ENCODE measurements around the gene ERN1. TPM values are rescaled to one million over a fixed set of nuclear protein-coding genes. Genes with fewer than 3 reads are reported as not detected.

Gene ERN1
- total and polyA plus RNA-seq, 2 of the 8 experiments (the other 6 are each of a cell fraction or from before 2014, with no cell fraction given): 1.8 to 3.9 TPM

GRCh38 chr17:64145751-64146417, 15.9 kb upstream of the ERN1 start (continued):
- TF ChIP-seq CHD7 (IDR thresholded peaks at IDR 0.05; ENCODE audit: insufficient replicate concordance, low read length): no peak
- TF ChIP-seq POLR2AphosphoS5 (IDR thresholded peaks at IDR 0.05; ENCODE audit: low read depth, low read length): peak; percentile 99
- no peak for TF ChIP-seq MAFK (IDR thresholded peaks at IDR 0.05; ENCODE audit: low read depth, low read length)
- no peak for TF ChIP-seq JUN (IDR thresholded peaks at IDR 0.05; ENCODE audit: low read depth, low read length)
- 0 out of 4 replicates have a peak, but pooled peaks of 1 of the 2 experiments have one; percentile 60 for TF ChIP-seq HDAC2 (IDR thresholded peaks at IDR 0.05; ENCODE audit: borderline replicate concordance in 1 of 2, low read depth in 2 of 2, low read length in 2 of 2)
- no peak for TF ChIP-seq KDM5A (IDR thresholded peaks at IDR 0.05; ENCODE audit: low read length)
- TF ChIP-seq GTF2F1 (IDR thresholded peaks at IDR 0.05; ENCODE audit: borderline replicate concordance, low read depth, low read length): peak; percentile 96
- TF ChIP-seq RFX5 (IDR thresholded peaks at IDR 0.05; ENCODE audit: borderline replicate concordance, low read depth, low read length): no peak
- TF ChIP-seq EP300 (IDR thresholded peaks at IDR 0.05; ENCODE audit: borderline replicate concordance in 1 of 2, low read depth in 2 of 2, low read length in 2 of 2): no peak; a peak in 1 of 3 replicates
